Choroid plexus epithelial cell (primary cell): Measurements from ENCODE around the gene ADAM12.
A peak's percentile ranks its signal among the peaks of the same experiment; 100 is the strongest.

ENCODE experiments used
- DNase-seq: peaks from one replicate; pipeline ENCODE4 v3.0.0-alpha.2; 2010; ENCODE audit warnings: low read depth
- H3K4me3 ChIP-seq: 2 replicates; pipeline ENCODE4 v1.5.1; 2011; ENCODE audit warnings: low read depth, mild to moderate bottlenecking, control low read depth, low read length, moderate library complexity
- TF ChIP-seq, protein P1 (sequence below): conservative IDR thresholded peaks from 2 replicates; pipeline ENCODE4 v1.5.1; 2011; ENCODE audit warnings: low read depth, mild to moderate bottlenecking, control low read depth, inconsistent platforms, low read length, moderate library complexity

Gene ADAM12

DNA sequence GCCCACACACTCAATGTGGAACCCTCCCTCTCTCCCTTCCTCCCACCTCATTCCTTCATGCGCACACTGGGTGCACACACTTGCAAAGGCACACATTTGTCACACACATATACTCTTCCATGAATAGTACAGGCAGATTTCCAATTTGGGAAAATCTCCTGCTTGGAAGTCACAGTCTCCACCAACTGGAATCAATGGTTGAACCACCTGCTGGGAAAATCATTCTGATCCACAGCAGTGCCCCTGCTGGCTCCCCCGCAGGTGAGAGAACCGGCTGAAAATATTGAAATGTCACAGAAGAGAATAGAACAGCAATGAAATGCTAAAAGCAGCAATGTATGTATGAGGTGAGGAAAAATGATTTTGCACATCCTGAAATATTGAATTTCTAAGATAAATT is 232.7 kb downstream of the ADAM12 start:
- no peak for DNase-seq
- TF ChIP-seq, protein P1, sequence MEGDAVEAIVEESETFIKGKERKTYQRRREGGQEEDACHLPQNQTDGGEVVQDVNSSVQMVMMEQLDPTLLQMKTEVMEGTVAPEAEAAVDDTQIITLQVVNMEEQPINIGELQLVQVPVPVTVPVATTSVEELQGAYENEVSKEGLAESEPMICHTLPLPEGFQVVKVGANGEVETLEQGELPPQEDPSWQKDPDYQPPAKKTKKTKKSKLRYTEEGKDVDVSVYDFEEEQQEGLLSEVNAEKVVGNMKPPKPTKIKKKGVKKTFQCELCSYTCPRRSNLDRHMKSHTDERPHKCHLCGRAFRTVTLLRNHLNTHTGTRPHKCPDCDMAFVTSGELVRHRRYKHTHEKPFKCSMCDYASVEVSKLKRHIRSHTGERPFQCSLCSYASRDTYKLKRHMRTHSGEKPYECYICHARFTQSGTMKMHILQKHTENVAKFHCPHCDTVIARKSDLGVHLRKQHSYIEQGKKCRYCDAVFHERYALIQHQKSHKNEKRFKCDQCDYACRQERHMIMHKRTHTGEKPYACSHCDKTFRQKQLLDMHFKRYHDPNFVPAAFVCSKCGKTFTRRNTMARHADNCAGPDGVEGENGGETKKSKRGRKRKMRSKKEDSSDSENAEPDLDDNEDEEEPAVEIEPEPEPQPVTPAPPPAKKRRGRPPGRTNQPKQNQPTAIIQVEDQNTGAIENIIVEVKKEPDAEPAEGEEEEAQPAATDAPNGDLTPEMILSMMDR = no peak
- H3K4me3 ChIP-seq = no peak overlapping the region

DNA sequence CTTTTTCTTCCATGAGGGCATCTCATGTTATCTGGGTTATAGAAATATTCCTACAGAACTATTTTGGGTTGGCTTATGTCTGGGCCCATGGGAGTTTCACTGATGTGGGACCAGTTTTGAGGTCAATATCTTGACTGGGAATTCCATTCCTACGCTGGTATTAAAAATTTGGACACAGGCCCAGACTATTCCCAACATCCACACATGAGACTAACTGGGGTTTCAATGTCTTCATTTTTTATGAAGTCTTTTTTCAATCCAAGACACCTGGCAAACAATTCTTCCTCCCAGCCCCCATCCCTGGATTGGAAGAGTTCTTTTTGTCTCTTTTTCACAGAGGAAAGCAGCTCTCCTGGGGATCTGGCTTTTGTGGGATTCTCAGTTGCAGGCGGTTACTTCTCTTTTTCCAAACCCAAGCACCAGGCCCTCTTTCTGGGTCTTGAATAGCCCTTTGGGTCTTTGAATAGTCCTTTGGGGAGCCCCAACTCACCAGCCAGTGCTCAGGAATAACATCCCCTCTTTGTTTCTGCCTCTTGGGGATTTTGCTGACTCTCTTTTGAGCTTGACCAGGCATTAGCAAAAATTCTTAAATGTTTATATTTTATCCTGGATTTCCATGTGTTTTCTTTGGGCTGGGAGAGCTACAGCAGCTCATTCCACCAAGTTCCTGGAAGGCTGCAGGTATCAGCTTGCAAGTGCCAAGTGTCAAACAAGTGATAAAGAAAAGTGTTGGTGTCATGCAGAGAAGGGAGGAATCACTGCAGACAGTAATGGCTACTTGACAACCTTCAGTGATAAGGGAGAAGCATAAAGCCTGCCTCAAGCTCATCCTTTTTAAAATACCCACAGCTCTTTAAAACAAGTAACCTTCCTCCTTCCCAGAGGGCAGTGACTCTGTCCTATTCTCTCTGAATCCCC is 234.3 kb downstream of the ADAM12 start:
- DNase-seq = peak; percentile 19
- H3K4me3 ChIP-seq = no peak overlapping the region
- TF ChIP-seq, protein P1 = no peak

DNA sequence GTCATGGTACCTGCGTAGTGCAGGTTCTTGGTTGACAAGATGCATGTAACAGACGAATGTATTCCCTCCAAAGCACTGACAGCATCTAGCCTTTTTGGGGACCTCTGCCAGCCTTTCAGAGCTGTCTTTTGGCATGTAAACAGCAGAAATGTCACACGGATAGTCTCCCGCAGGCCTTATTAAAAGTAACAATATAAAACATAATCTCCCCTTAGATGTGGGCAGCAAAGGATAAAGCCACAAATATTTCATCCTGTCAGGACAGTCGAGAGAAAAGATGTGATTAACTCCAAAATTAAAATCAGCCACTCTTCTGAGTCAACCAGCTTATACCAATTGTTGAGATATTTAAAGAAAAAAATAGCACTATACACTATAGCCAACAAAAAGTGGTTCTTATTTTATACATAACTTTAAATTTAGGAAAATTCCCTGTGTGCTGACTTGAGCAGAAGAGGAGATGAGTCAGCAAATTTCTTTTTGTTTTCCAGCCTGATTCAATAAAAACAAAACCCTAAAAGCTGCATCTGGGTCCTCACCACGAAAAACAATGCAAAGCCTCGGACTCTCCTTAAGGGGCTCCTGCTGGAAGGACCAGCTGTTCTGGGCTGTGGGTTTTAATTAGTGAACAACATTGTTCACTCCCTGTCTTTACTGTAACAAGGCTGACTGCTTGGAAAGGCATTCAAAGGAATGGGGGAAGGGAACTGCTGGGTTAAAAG is 240.2 kb downstream of the ADAM12 start:
- peak; percentile 74 for DNase-seq
- no peak overlapping the region for H3K4me3 ChIP-seq
- TF ChIP-seq, protein P1 = no peak

DNA sequence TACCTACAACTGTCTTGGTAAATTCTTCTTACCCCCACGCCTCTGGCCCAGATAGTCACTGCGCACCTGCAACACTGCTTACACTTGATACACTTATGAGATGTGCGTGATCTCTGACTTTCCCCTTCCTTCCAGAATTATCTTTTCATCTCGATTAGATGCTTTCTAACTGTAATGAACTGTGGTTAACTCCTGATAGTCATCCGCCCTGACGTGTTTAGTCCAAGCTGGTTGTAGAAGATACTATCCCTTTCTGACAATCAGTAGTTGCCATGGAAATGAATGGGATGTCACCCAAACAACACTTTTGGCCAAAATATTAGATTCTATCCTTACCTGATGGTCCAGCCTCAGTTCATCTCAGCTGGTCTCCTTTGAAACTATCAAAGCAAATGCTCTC is 241.5 kb downstream of the ADAM12 start:
- no peak for DNase-seq
- TF ChIP-seq, protein P1 = no peak

DNA sequence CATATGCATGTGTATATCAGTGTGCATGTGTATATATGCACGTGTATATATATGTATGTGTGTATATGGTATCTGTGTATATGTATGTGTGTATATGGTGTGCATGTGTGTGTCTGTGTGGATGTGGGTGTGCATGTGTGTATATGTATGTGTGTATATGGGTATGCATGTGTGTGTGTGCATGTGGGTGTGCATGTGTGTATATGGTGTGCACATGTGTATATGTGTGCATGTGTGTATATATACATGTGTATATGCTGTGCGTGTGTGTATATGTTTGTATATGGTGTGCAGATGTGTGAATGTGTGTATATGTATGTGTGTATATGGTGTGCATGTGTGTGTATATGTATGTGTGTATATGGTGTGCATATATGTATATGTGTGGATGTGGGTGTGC is 245.2 kb downstream of the ADAM12 start:
- DNase-seq = no peak
- TF ChIP-seq, protein P1 = no peak
- no peak overlapping the region for H3K4me3 ChIP-seq

More for the DNA sequence above, 241.5 kb downstream of the ADAM12 start:
- no peak overlapping the region for H3K4me3 ChIP-seq

DNA sequence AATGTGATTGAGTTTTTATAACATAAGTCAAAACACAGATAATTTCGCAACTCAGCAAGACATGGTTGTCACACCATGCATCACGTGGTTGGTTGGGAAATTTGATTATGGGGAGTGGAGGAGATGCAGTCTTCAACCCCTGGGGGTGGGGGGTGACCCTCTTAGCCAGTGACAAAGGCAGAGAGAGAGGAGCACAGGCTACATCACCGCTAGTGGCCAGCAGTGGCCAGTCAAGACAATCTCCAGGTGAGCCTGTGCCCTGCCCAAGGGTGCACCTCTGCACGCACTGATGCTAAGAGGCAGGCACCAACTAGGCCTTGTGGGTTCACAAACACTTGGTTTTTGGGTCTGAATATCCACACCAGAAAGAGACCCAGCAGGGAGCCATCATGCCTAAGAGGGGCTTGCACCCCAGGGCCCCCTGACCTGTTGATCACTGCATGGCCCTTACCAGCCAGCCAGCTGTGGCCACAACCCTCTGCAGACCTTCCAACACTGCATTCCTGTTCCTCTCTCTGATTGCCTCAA is 247.5 kb downstream of the ADAM12 start:
- DNase-seq = no peak
- H3K4me3 ChIP-seq = no peak overlapping the region
- TF ChIP-seq, protein P1 = no peak
